Measurements from ENCODE around the gene LIPC.

Gene LIPC

GRCh38 chr15:58388211-58388610 is 43.6 kb upstream of the LIPC start:
- no peak for DNase-seq (ENCODE audit: low read depth, low spot score)
- in situ Hi-C loops (cut with HindIII; ENCODE audit: low sequenced_read_pairs): no loop called here
- no peak for TF ChIP-seq CTCF (IDR thresholded peaks at IDR 0.05; ENCODE audit: low read depth, low read length)
- H3K4me3 ChIP-seq (ENCODE audit: low read depth, low read length): no peak overlapping the region

GRCh38 chr15:58390118-58390517 is 41.7 kb upstream of the LIPC start:
- in situ Hi-C loops (cut with HindIII; ENCODE audit: low sequenced_read_pairs): no loop called here

GRCh38 chr15:58390655-58391054 is 41.1 kb upstream of the LIPC start:
- in situ Hi-C loops (cut with HindIII; ENCODE audit: low sequenced_read_pairs): no loop called here
- H3K4me3 ChIP-seq (ENCODE audit: low read depth, low read length): no peak overlapping the region
- DNase-seq (ENCODE audit: low read depth, low spot score): no peak
- TF ChIP-seq CTCF (IDR thresholded peaks at IDR 0.05; ENCODE audit: low read depth, low read length): no peak

More at GRCh38 chr15:58390118-58390517, 41.7 kb upstream of the LIPC start:
- no peak overlapping the region for H3K4me3 ChIP-seq (ENCODE audit: low read depth, low read length)
- TF ChIP-seq CTCF (IDR thresholded peaks at IDR 0.05; ENCODE audit: low read depth, low read length): no peak
- DNase-seq (ENCODE audit: low read depth, low spot score): no peak

- in situ Hi-C loops (cut with HindIII; ENCODE audit: low sequenced_read_pairs): no loop called here
- no peak overlapping the region for H3K4me3 ChIP-seq (ENCODE audit: low read depth, low read length)
- no peak for DNase-seq (ENCODE audit: low read depth, low spot score)
- no peak for TF ChIP-seq CTCF (IDR thresholded peaks at IDR 0.05; ENCODE audit: low read depth, low read length)
Observed at GRCh38 chr15:58391088-58391487, 40.7 kb upstream of the LIPC start.

- TF ChIP-seq CTCF (IDR thresholded peaks at IDR 0.05; ENCODE audit: low read depth, low read length): no peak
- no peak for DNase-seq (ENCODE audit: low read depth, low spot score)
- H3K4me3 ChIP-seq (ENCODE audit: low read depth, low read length): no peak overlapping the region
- in situ Hi-C loops (cut with HindIII; ENCODE audit: low sequenced_read_pairs): no loop called here
Observed at GRCh38 chr15:58392141-58392540, 39.6 kb upstream of the LIPC start.

- in situ Hi-C loops (cut with HindIII; ENCODE audit: low sequenced_read_pairs): no loop called here
- H3K4me3 ChIP-seq (ENCODE audit: low read depth, low read length): no peak overlapping the region
- TF ChIP-seq CTCF (IDR thresholded peaks at IDR 0.05; ENCODE audit: low read depth, low read length): no peak
- no peak for DNase-seq (ENCODE audit: low read depth, low spot score)
Observed at GRCh38 chr15:58392611-58393161, 39.1 kb upstream of the LIPC start.

- no peak for DNase-seq (ENCODE audit: low read depth, low spot score)
- no peak for TF ChIP-seq CTCF (IDR thresholded peaks at IDR 0.05; ENCODE audit: low read depth, low read length)
- H3K4me3 ChIP-seq (ENCODE audit: low read depth, low read length): no peak overlapping the region
- in situ Hi-C loops (cut with HindIII; ENCODE audit: low sequenced_read_pairs): no loop called here
Observed at GRCh38 chr15:58393241-58393662, 38.5 kb upstream of the LIPC start.
